IPS-18c (cell line): ENCODE data around the gene ZNF423.

ENCODE experiments used
- H3K4me3 ChIP-seq: 2 replicates; pipeline ENCODE4 v1.7.0; 2013; ENCODE audit warnings: low read depth, mild to moderate bottlenecking, low read length, moderate library complexity; ENCODE audit not compliant: insufficient read depth
- H3K9me3 ChIP-seq: one replicate; pipeline ENCODE4 v1.6.1; 2013; ENCODE audit warnings: mild to moderate bottlenecking, low read length, moderate library complexity; ENCODE audit not compliant: control insufficient read depth, insufficient read depth

Gene ZNF423

GRCh38 chr16:49663081-49664065 lies 192.5 kb downstream of the ZNF423 start:
- Histone ChIP-seq H3K4me3 (no peak overlapping the region), H3K9me3 (no peaks in the 10 kb centered on the region)

GRCh38 chr16:49662569-49662968 lies 193.3 kb downstream of the ZNF423 start:
- H3K4me3 ChIP-seq = no peak overlapping the region
- no peaks in the 10 kb centered on the region for H3K9me3 ChIP-seq

GRCh38 chr16:49661465-49662187 lies 194.3 kb downstream of the ZNF423 start:
- Histone ChIP-seq H3K9me3 (no peaks in the 10 kb centered on the region), H3K4me3 (no peak overlapping the region)

- H3K9me3 ChIP-seq = no peaks in the 10 kb centered on the region
- no peak overlapping the region for H3K4me3 ChIP-seq
Observed at GRCh38 chr16:49660626-49661025, 195.3 kb downstream of the ZNF423 start.

GRCh38 chr16:49659356-49659755 lies 196.6 kb downstream of the ZNF423 start:
- Histone ChIP-seq H3K4me3 (no peak overlapping the region), H3K9me3 (no peaks in the 10 kb centered on the region)

GRCh38 chr16:49658531-49658930 lies 197.4 kb downstream of the ZNF423 start:
- no peaks in the 10 kb centered on the region for H3K9me3 ChIP-seq
- no peak overlapping the region for H3K4me3 ChIP-seq

- H3K9me3 ChIP-seq = no peaks in the 10 kb centered on the region
- no peak overlapping the region for H3K4me3 ChIP-seq
Observed at GRCh38 chr16:49657736-49658465, 198.0 kb downstream of the ZNF423 start.

- H3K9me3 ChIP-seq = no peaks in the 10 kb centered on the region
- no peak overlapping the region for H3K4me3 ChIP-seq
Observed at GRCh38 chr16:49654425-49654824, 201.5 kb downstream of the ZNF423 start.

- no peaks in the 10 kb centered on the region for H3K9me3 ChIP-seq
- no peak overlapping the region for H3K4me3 ChIP-seq
Observed at GRCh38 chr16:49653577-49653976, 202.3 kb downstream of the ZNF423 start.

GRCh38 chr16:49653173-49653570 lies 202.7 kb downstream of the ZNF423 start:
- Histone ChIP-seq H3K9me3 (no peaks in the 10 kb centered on the region), H3K4me3 (no peak overlapping the region)

GRCh38 chr16:49652456-49653172 lies 203.3 kb downstream of the ZNF423 start:
- Histone ChIP-seq H3K9me3 (no peaks in the 10 kb centered on the region), H3K4me3 (no peak overlapping the region)

GRCh38 chr16:49651996-49652395 lies 203.9 kb downstream of the ZNF423 start:
- H3K4me3 ChIP-seq = no peak overlapping the region
- no peaks in the 10 kb centered on the region for H3K9me3 ChIP-seq

GRCh38 chr16:49651226-49651625 lies 204.7 kb downstream of the ZNF423 start:
- Histone ChIP-seq H3K9me3 (no peaks in the 10 kb centered on the region), H3K4me3 (no peak overlapping the region)

GRCh38 chr16:49650603-49651002 lies 205.3 kb downstream of the ZNF423 start:
- Histone ChIP-seq H3K4me3 (no peak overlapping the region), H3K9me3 (no peaks in the 10 kb centered on the region)

GRCh38 chr16:49649013-49649765 lies 206.7 kb downstream of the ZNF423 start:
- no peak overlapping the region for H3K4me3 ChIP-seq
- no peaks in the 10 kb centered on the region for H3K9me3 ChIP-seq

GRCh38 chr16:49647673-49648072 lies 208.2 kb downstream of the ZNF423 start:
- Histone ChIP-seq H3K9me3 (no peaks in the 10 kb centered on the region), H3K4me3 (no peak overlapping the region)
